HepG2 (cell line): ENCODE results near the gene CD72. TPM values are rescaled to one million over a fixed set of nuclear protein-coding genes. Genes with fewer than 3 reads are reported as not detected.

Experiments used
- ATF1 ChIP-seq: IDR thresholded peaks from 2 replicates; pipeline ENCODE4 v1.6.1; 2016; ENCODE audit warnings: mild to moderate bottlenecking, control low read depth
- CBFB ChIP-seq: sonication (generic); formaldehyde crosslinking; IDR thresholded peaks from 2 replicates; pipeline ENCODE4 v1.4.0; 2020; ENCODE audit warnings: missing genetic modification reagents
- FOSL1 ChIP-seq: sonication (generic); formaldehyde crosslinking; IDR thresholded peaks from 2 replicates; pipeline ENCODE4 v1.9.0; 2021; ENCODE audit warnings: missing genetic modification reagents, borderline replicate concordance
- HOXA9 ChIP-seq: sonication (generic); formaldehyde crosslinking; IDR thresholded peaks from 2 replicates; pipeline ENCODE4 v1.8.1; 2022; ENCODE audit warnings: missing genetic modification reagents, mild to moderate bottlenecking, moderate library complexity, borderline replicate concordance
- KDM4B ChIP-seq: sonication (generic); formaldehyde crosslinking; IDR thresholded peaks from 2 replicates; pipeline ENCODE4 v1.4.0; 2020; ENCODE audit warnings: missing genetic modification reagents
- KLF11 ChIP-seq: IDR thresholded peaks from 2 replicates; pipeline ENCODE4 v1.6.1; 2016; ENCODE audit warnings: missing compliant biosample characterization
- LBX2 ChIP-seq: sonication (generic); formaldehyde crosslinking; IDR thresholded peaks from 2 replicates; pipeline ENCODE4 v1.5.0; 2020; ENCODE audit warnings: missing genetic modification reagents, mild to moderate bottlenecking, borderline replicate concordance
- MBNL3 ChIP-seq: fragments of 250-450 bp; sonication (Bioruptor Pico); conservative IDR thresholded peaks from 2 replicates; pipeline ENCODE4 v1.8.0; 2022; ENCODE audit warnings: mild to moderate bottlenecking, inconsistent platforms
- MTF1 ChIP-seq: sonication (generic); formaldehyde crosslinking; IDR thresholded peaks from 2 replicates; pipeline ENCODE4 v1.5.0; 2020; ENCODE audit warnings: missing genetic modification reagents
- NKX3-1 ChIP-seq: sonication (generic); formaldehyde crosslinking; IDR thresholded peaks from 2 replicates; pipeline ENCODE4 v1.5.0; 2020; ENCODE audit warnings: missing genetic modification reagents
- NONO ChIP-seq, 2 experiments: fragments of 450-650 bp in 1 of 2; sonication (generic) in 1 of 2; formaldehyde crosslinking in 1 of 2; IDR thresholded peaks in 1 of 2; conservative IDR thresholded peaks in 1 of 2; 2 replicates each; pipeline versions ENCODE4 v1.6.1 to v1.8.0; 2017 to 2022; ENCODE audit warnings: mild to moderate bottlenecking in 1 of 2, missing genetic modification reagents in 1 of 2, moderate library complexity in 1 of 2
- SKI ChIP-seq: fragments of 450-650 bp; IDR thresholded peaks from one replicate; pipeline ENCODE4 v1.6.1; 2018; ENCODE audit warnings: mild to moderate bottlenecking; ENCODE audit not compliant: partially characterized antibody
- SP140L ChIP-seq: sonication (generic); formaldehyde crosslinking; IDR thresholded peaks from 2 replicates; pipeline ENCODE4 v1.4.0; 2020; ENCODE audit warnings: missing genetic modification reagents, borderline replicate concordance
- ZNF263 ChIP-seq: sonication (generic); formaldehyde crosslinking; IDR thresholded peaks from 2 replicates; pipeline ENCODE4 v1.4.0; 2020; ENCODE audit warnings: missing genetic modification reagents
- ZNF3 ChIP-seq: IDR thresholded peaks from 2 replicates; pipeline ENCODE4 v1.7.0; 2017; ENCODE audit warnings: inconsistent platforms
- ZNF468 ChIP-seq: sonication (generic); formaldehyde crosslinking; IDR thresholded peaks from 2 replicates; pipeline ENCODE4 v1.8.0; 2022; ENCODE audit warnings: mild to moderate bottlenecking, moderate library complexity, missing genetic modification reagents
- ZNF577 ChIP-seq: sonication (generic); formaldehyde crosslinking; IDR thresholded peaks from 2 replicates; pipeline ENCODE4 v1.4.0; 2020; ENCODE audit warnings: mild to moderate bottlenecking, low read depth, missing genetic modification reagents, borderline replicate concordance
- ZNF883 ChIP-seq: sonication (generic); formaldehyde crosslinking; IDR thresholded peaks from 2 replicates; pipeline ENCODE4 v1.5.1; 2020; ENCODE audit warnings: mild to moderate bottlenecking, missing genetic modification reagents; ENCODE audit errors: not compliant biosample characterization
- ZSCAN20 ChIP-seq: sonication (generic); formaldehyde crosslinking; IDR thresholded peaks from 2 replicates; pipeline ENCODE4 v1.4.0; 2020; ENCODE audit warnings: missing genetic modification reagents, mild to moderate bottlenecking, borderline replicate concordance
- polyA plus RNA-seq, 8 experiments: library from polyadenylated mRNA; depleted of rRNA in 3 of 8; stranded (reverse) in 7 of 8; unstranded in 1 of 8; fragments of >200 nt; fragmentation: Illumina TruSeq in 4 of 8; extraction: Trizol in 4 of 8; gene quantifications; 2 replicates each; pipeline versions ENCODE4 v1.2.1 to v1.2.3, GENCODE V29; 2011 to 2016; ENCODE audit warnings: low read depth in 4 of 8, missing spikeins in 1 of 8, mixed read lengths in 1 of 8; ENCODE audit not compliant: insufficient read depth in 1 of 8
- total RNA-seq, 5 experiments: library from RNA; depleted of rRNA; stranded (reverse); fragments of >200 nt; fragmentation: Illumina TruSeq; extraction: Trizol; gene quantifications; 2 replicates each; pipeline ENCODE4 v1.2.3, GENCODE V29; 2016; ENCODE audit warnings: low read depth in 1 of 5
- TF ChIP-seq, protein P1 (sequence below): sonication (generic); formaldehyde crosslinking; IDR thresholded peaks from 2 replicates; pipeline ENCODE4 v1.4.0; 2020; ENCODE audit warnings: missing genetic modification reagents; ENCODE audit errors: not compliant biosample characterization
- TF ChIP-seq, protein P2 (sequence below): sonication (generic); formaldehyde crosslinking; IDR thresholded peaks from 2 replicates; pipeline ENCODE4 v1.4.0; 2020; ENCODE audit warnings: missing genetic modification reagents
- TF ChIP-seq, protein P3 (sequence below): sonication (generic); formaldehyde crosslinking; IDR thresholded peaks from 2 replicates; pipeline ENCODE4 v1.8.1; 2022; ENCODE audit warnings: mild to moderate bottlenecking, missing genetic modification reagents
- TF ChIP-seq, protein P4 (sequence below): fragments of 450-650 bp; IDR thresholded peaks from 2 replicates; pipeline ENCODE4 v1.6.1; 2016
- TF ChIP-seq, protein P5 (sequence below): sonication (generic); formaldehyde crosslinking; IDR thresholded peaks from 2 replicates; pipeline ENCODE4 v1.8.1; 2023; ENCODE audit warnings: mild to moderate bottlenecking, moderate library complexity, missing genetic modification reagents

Gene CD72
- total and polyA plus RNA-seq, 2 of the 13 experiments (the other 11 are each of a cell fraction or from before 2014, with no cell fraction given): 0.18 to 1.1 TPM

DNA sequence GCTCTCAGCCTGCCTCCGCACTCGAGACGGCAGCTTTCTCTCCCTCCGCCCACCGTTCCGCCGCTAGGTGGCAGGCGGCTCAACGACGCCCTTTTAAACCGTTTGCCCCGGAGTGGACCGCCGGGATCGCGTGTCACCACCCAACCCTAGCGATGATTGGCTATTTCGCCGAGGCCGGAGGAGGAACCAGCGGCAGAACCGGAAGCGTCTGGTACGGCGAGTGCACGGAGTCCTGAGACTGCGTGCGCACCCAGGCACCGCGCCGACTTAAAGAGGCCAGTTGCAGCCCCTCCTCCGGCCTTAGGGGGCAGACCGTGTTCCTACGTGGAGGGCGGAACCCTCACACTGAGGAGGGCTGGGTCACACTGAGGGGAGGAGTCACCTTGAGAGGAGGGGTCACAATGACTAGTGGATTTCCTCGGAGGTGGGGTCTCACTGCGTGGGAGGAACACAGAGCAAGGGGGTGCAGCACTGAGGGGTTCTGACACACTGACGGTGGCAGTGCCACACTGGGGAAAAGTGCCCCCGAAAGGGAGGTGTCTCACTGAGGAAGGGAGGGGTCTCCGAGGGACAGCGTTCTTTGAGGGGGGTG lies 14.1 kb downstream of the CD72 start (continued):
- TF ChIP-seq, protein P1, sequence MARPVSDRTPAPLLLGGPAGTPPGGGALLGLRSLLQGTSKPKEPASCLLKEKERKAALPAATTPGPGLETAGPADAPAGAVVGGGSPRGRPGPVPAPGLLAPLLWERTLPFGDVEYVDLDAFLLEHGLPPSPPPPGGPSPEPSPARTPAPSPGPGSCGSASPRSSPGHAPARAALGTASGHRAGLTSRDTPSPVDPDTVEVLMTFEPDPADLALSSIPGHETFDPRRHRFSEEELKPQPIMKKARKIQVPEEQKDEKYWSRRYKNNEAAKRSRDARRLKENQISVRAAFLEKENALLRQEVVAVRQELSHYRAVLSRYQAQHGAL (CRISPR knock-in tag): no peak
- TF ChIP-seq, protein P2, sequence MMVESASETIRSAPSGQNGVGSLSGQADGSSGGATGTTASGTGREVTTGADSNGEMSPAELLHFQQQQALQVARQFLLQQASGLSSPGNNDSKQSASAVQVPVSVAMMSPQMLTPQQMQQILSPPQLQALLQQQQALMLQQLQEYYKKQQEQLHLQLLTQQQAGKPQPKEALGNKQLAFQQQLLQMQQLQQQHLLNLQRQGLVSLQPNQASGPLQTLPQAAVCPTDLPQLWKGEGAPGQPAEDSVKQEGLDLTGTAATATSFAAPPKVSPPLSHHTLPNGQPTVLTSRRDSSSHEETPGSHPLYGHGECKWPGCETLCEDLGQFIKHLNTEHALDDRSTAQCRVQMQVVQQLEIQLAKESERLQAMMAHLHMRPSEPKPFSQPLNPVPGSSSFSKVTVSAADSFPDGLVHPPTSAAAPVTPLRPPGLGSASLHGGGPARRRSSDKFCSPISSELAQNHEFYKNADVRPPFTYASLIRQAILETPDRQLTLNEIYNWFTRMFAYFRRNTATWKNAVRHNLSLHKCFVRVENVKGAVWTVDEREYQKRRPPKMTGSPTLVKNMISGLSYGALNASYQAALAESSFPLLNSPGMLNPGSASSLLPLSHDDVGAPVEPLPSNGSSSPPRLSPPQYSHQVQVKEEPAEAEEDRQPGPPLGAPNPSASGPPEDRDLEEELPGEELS (CRISPR knock-in tag): peak; percentile 40; the same call in 1 of the 2 replicates
- 0 out of 2 replicates have a peak, but pooled peaks have one; percentile 17 for TF ChIP-seq ZNF263 (CRISPR knock-in tag)
- peak; percentile 81 for TF ChIP-seq ATF1
- TF ChIP-seq FOSL1 (CRISPR knock-in tag): no peak
- TF ChIP-seq MBNL3: no peak
- TF ChIP-seq SP140L: no peak
- no peak for TF ChIP-seq LBX2 (CRISPR knock-in tag)
- no peak for TF ChIP-seq NKX3-1 (CRISPR knock-in tag)
- TF ChIP-seq ZNF3: no peak
- TF ChIP-seq, protein P3, sequence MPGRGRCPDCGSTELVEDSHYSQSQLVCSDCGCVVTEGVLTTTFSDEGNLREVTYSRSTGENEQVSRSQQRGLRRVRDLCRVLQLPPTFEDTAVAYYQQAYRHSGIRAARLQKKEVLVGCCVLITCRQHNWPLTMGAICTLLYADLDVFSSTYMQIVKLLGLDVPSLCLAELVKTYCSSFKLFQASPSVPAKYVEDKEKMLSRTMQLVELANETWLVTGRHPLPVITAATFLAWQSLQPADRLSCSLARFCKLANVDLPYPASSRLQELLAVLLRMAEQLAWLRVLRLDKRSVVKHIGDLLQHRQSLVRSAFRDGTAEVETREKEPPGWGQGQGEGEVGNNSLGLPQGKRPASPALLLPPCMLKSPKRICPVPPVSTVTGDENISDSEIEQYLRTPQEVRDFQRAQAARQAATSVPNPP (CRISPR knock-in tag): peak; percentile 50; the same call in 1 of the 2 replicates
- TF ChIP-seq, protein P4, sequence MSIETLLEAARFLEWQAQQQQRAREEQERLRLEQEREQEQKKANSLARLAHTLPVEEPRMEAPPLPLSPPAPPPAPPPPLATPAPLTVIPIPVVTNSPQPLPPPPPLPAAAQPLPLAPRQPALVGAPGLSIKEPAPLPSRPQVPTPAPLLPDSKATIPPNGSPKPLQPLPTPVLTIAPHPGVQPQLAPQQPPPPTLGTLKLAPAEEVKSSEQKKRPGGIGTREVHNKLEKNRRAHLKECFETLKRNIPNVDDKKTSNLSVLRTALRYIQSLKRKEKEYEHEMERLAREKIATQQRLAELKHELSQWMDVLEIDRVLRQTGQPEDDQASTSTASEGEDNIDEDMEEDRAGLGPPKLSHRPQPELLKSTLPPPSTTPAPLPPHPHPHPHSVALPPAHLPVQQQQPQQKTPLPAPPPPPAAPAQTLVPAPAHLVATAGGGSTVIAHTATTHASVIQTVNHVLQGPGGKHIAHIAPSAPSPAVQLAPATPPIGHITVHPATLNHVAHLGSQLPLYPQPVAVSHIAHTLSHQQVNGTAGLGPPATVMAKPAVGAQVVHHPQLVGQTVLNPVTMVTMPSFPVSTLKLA: peak; percentile 36
- TF ChIP-seq KLF11 (CRISPR knock-in tag): peak; percentile 94
- TF ChIP-seq ZSCAN20 (CRISPR knock-in tag): no peak; the same call in 1 of the 2 replicates
- TF ChIP-seq, protein P5, sequence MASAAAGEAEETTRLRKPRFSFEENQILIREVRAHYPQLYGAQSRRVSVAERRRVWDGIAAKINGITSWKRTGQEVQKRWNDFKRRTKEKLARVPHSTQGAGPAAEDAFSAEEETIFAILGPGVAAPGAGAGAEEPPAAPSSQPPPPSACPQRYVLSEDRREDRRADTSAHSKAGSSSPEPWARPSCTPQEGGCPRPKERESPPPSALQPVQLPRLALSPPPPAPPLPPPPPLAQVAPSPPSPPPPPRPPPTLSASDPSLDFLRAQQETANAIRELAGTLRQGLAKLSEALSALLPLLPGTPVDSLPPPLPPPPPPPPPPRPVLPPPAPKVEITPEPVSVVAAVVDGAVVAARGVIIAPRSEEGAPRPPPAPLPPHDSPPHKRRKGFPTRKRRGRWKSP: peak; percentile 90
- no peak for TF ChIP-seq ZNF468
- TF ChIP-seq NONO (IDR thresholded peaks at IDR 0.05): no peak
- TF ChIP-seq NONO (CRISPR knock-in tag; conservative IDR thresholded peaks at IDR 0.05): peak; percentile 83
- TF ChIP-seq ZNF883: peak; percentile 66
- TF ChIP-seq MTF1 (CRISPR knock-in tag): no peak
- TF ChIP-seq ZNF577 (CRISPR knock-in tag): no peak
- TF ChIP-seq HOXA9 (CRISPR knock-in tag): no peak
- peak; percentile 84; the same call in 1 of the 2 replicates for TF ChIP-seq CBFB (CRISPR knock-in tag)
- peak; percentile 60 for TF ChIP-seq SKI
- TF ChIP-seq KDM4B: 0 out of 2 replicates have a peak, but pooled peaks have one; percentile 7
